NCI-H460 (cell line): ENCODE data around the gene MAML1. TPM values are rescaled to one million over a fixed set of nuclear protein-coding genes. Genes with fewer than 3 reads are reported as not detected.
A peak's percentile ranks its signal among the peaks of the same experiment; 100 is the strongest.
"Not testable (repeated sequence)": the region's sequence is repeated elsewhere in the genome, so short reads cannot be mapped to it uniquely, and the experiment has no call there.

Experiments
- DNase-seq: peaks from one replicate; pipeline ENCODE4 v3.0.0-alpha.2; 2016; ENCODE audit warnings: low read depth; ENCODE audit errors: extremely low read depth
- polyA plus RNA-seq: library from polyadenylated mRNA; depleted of rRNA; stranded (reverse); fragments of >200 nt; gene quantifications from 2 replicates; pipeline ENCODE4 v1.2.3, GENCODE V29; 2014; cell fraction: nucleus; rRNA removed
- total RNA-seq: library from RNA; depleted of rRNA; stranded (reverse); fragments of >200 nt; shearing (Covaris generic); gene quantifications from 2 replicates; pipeline ENCODE4 v1.2.3, GENCODE V29; 2014; rRNA removed

MAML1 gene, protein sequence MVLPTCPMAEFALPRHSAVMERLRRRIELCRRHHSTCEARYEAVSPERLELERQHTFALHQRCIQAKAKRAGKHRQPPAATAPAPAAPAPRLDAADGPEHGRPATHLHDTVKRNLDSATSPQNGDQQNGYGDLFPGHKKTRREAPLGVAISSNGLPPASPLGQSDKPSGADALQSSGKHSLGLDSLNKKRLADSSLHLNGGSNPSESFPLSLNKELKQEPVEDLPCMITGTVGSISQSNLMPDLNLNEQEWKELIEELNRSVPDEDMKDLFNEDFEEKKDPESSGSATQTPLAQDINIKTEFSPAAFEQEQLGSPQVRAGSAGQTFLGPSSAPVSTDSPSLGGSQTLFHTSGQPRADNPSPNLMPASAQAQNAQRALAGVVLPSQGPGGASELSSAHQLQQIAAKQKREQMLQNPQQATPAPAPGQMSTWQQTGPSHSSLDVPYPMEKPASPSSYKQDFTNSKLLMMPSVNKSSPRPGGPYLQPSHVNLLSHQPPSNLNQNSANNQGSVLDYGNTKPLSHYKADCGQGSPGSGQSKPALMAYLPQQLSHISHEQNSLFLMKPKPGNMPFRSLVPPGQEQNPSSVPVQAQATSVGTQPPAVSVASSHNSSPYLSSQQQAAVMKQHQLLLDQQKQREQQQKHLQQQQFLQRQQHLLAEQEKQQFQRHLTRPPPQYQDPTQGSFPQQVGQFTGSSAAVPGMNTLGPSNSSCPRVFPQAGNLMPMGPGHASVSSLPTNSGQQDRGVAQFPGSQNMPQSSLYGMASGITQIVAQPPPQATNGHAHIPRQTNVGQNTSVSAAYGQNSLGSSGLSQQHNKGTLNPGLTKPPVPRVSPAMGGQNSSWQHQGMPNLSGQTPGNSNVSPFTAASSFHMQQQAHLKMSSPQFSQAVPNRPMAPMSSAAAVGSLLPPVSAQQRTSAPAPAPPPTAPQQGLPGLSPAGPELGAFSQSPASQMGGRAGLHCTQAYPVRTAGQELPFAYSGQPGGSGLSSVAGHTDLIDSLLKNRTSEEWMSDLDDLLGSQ
- 13.0 and 13.1 TPM in 2 replicates for total RNA-seq
- 12.0 and 14.2 TPM in 2 replicates for polyA plus RNA-seq

DNA sequence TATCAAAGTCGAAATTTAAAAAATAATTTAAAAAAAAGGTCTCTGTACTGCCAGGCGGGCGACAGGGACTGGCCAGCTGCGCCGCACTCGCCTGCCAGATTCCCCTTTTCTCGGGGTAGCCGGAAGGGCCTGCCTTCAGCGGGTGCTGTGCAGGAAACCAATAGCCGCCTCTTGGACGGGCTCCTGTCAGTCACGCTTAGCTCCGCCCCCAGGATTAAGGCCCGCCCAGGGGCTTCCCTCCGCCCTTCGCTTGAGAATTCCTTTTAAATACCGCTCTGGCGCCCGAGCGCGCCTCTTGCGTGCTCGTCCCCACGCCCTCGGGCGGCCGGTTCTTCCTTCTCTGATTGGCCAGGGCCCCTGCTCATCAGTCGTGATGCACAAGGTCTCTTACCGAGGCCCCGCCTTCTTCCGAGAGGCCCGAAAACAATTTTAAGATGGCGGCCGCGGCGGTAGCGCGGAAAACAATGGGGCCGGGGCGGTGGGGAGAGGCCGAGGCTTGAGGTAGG lies at the start of gene MAML1:
TSS of gene MAML1 (plus strand) at position 411 of the 506 bp plus-strand sequence. CDS start 291 bp downstream, outside the sequence.
- DNase-seq: peak; percentile 100

DNA sequence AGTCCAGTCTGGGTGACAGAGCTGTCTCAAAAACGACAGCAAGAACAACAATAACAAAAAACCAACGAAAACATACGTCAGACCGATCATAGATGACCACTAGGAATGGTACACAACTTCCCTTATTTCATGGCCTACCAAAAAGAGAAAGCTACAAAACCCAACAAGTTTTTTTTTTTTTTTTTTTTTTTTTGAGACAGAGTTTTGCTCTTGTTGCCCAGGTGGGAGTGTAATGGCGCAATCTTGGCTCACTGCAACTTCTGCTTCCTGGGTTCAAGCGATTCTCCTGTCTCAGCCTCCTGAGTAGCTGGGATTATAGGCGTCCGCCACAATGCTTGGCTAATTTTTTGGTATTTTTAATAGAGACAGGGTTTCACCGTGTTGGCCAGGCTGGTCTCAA lies 43.4 kb upstream of the MAML1 start:
- DNase-seq: not testable (repeated sequence)

DNA sequence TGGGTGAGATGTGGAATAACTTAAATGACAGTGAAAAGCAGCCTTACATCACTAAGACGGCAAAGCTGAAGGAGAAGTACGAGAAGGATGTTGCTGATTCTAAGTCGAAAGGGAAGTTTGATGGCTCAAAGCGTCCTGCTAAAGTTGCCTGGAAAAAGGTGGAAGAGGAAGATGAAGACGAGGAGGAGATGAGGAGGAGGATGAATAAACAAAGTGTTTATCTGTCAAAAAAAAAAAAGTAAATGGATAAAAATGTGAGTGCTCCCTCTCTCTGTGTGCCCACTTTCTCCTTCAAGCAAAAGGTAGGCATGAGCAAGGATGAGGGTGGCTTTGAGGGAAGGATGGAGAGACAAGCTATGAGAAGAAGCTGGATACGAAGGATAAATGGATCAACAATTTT lies 38.1 kb upstream of the MAML1 start:
- DNase-seq: no peak

DNA sequence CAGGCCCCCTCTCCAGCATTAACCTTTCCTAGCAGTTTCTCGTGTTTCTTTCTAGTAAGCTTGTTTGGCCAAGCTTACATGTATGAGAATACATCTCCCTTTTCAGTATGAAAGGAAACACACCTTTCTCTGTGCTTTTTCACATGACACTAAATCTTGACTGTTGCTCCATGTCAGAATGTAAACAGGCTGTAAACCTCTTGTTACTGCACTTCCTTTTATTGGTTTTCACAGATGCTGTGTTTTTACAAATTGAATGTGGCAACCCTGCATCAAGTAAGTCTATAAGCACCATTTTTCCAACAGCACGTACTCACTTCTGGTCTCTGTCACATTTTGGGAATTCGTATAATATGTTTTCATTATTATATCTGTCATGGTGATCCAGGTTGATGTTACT lies 36.0 kb upstream of the MAML1 start:
- DNase-seq: no peak

DNA sequence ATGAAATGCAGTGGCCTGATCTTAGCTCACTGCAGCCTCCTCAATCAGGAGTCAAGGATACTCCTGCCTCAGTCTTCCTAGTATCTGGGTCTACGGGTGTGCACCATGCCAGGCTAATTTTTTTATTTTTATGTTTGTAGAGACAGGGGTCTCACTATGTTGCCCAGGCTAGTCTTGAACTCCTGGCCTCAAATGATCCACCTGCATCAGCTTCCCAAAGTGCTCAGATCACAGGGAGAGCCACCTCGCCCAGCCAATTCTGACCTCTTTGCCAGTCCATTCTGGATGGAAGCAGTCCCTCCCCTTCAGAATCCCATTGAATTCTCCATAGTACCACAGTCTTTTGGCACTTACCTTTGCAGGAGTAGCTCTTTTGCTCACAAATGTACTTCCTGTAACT lies 35.5 kb upstream of the MAML1 start:
- no peak for DNase-seq

DNA sequence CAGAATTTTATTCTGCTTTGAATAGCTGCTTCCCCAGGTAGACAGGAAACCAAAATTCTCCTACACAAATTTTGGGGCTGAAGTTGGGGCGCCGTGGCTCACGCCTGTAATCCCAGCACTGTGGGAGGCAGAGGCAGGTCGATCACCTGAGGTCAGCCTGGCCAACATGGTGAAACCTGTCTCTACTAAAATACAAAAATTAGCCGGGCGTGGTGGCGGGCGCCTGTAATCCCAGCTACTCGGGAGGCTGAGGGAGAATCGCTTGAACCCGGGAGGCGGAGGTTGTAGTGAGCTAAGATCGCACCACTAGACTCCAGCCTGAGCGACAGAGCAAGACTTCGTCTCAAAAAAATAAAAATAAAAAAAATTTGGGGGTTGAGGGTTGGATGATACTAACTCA lies 35.1 kb upstream of the MAML1 start:
- not testable (repeated sequence) for DNase-seq

DNA sequence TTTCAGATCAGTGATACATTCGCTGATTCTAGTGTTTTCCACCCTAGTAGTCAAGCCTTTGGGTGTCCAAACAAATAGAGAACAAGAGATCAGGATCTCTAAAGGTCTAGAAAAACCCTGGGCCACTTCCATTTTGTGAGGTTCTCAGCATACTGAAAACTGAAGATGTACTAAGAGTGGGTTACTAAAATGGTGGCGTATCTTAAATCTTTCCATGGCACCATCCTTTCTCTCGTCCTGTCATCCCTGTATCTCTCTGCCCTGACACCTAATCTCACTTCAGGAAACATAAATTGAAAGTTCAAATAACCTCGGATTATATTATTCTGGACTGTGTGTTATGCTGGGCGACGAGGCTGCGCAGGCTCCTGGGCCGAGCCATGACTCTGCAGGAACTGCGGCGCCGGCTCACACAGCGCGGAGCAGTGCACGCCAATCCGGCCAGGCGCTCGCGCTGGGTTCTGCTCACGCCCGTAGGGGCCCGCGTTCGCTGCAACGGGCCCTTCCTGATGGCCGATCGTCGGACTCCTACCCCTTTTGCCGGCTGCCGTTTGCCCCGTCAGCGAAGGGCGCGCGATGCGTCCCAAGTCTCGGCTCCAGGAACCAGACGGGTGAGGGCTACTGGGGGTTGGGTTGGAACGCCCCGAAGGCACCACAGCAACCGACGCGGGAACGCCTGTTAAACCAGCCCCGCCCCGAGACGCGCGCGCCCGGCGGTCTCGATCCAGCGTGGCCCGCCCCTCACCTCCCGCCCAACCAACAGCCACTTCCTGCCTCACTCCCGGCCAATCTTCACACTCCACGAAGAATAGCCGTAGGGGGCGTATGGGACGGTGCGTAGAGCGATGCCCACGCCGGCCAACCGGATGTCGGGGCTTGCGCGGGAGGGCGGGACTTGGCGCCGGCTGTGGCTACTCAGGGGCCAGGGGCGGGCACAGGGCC lies 34.4 kb upstream of the MAML1 start:
- peak; percentile 100 for DNase-seq

DNA sequence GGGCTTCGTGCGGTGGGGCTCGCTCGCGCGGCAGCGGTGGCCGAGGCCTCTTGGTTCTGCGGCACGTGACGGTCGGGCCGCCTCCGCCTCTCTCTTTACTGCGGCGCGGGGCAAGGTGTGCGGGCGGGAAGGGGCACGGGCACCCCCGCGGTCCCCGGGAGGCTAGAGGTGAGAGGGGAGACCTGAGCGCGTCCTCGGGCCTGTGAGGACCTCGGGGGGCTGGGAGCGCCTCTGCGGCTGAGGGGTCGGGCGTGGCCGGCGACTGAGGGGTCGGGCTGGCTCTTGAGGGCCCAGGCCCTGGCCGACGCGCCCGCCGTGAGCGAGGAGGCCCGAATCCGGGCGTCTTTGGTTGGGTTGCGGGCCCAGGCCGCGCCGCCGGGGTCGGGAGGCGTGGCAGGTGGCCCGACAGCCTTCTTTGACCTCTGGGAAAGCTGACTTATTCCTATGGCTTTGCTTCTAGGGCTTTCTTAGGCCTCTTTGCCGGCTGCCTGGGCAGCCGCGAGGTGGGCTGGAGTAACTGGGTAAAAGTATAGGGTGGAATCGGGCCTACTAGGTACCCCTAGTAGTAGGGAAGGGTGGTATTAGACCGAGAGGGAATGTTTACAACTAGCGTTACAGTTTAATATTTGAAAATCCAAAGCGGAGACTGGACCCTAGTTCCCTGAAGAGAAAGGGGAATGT lies 33.5 kb upstream of the MAML1 start, which contains the start of gene CANX:
TSS of gene CANX (plus strand) at position 33 of the 681 bp plus-strand sequence. CDS start 6,715 bp downstream, outside the sequence.
- DNase-seq: no peak

DNA sequence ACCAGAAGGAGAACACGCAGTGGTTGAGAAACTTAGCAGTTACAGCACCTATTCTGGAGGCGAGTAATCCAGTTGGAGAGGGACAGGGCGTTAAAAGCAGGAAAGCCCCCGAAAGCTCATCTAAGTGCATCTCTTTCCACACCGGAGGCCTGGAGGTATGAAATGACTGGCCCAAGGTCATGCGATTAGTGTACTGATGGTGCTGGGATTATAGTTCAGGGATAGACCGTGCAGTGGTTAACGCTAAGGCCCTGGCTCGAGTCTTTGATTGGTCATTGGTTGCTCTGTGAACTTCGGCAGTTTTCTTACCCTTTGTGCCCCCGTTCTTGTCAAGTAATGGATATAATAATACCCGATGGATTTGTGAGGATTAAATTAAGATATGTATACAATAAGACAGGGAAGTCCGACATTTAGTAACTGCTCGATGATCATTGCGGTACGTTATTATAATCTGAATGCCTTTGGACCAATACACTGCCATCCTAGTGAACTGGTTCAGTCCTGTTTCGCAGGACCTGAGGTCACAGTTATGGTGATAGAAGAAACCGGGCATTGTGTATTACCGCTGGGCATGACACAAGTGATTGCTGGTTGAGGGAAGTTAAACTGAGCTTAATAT lies 32.9 kb upstream of the MAML1 start:
- DNase-seq: no peak

DNA sequence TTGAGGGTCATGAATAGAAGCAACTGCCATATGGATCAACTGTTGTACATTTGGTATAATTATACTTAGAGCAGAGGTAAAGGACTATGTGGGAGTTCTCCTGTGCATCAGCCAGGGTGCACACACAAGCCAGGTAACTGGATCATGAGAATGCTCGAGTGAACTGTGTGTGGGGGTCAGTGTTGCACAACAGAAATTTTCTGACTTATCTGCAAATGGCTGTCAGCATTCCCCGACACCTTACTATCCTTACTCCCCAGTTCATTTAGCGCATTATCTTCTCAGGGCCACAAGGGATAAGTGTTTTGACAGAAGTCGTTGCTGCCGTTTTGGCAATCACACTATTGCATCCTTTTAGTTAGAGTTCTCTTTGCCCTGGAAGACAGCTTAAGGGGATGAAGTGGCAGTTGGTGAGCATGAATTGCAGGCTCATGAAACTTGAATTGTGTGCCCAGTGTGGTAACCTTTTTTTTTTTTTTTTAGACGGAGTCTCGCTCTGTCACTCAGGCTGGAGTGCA lies 32.2 kb upstream of the MAML1 start:
- DNase-seq: no peak

DNA sequence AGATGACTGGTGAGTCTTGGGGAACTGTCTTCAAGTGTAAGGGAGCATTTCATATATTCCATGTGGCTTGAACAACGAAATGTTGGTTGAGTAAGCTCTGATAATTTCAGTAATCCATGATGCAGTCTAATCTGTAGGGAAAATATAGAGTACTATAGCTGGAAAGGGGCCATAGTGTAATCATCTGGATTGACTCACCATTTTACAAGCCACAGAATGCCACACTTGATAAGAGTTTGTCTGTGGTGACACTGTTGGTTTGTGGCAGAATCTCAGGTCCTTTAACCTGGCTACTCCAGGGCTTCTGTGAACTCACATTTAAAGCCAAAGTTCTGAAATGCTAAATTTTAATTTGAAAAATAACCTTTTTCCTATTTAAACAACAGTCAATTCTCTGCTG lies 16.3 kb upstream of the MAML1 start:
- no peak for DNase-seq

DNA sequence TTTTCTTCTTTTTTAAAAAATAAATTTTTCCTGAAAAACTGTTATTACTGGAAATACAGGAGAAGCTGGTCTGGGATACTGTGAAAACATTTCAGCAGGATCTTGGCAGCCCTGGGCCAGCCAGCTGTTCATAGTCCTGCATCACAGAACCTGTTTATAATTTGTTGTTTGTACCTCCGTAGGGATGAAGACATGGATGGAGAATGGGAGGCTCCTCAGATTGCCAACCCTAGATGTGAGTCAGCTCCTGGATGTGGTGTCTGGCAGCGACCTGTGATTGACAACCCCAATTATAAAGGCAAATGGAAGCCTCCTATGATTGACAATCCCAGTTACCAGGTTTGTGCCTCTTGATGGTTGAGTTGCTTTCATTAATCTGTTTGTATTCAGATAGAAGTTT lies 12.4 kb upstream of the MAML1 start:
- no peak for DNase-seq

DNA sequence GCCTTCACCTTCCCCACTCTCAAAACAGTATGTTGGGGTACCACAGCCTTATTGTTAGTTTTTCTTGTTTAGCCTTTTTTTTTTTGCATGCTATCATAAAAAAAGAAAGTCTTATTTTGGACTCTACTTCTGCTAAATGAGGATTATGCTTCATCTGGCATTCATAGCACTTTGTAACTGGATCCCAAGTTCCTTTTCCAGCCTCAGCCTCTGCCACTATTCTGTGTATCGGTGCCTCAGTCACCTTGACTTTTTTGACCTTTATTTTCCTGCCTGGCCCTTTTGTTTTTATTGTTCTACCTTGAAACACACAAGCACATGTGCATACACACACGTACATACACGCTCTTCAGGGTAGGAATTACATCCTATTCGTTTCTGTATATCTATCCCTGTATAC lies 8.5 kb upstream of the MAML1 start:
- DNase-seq: no peak

DNA sequence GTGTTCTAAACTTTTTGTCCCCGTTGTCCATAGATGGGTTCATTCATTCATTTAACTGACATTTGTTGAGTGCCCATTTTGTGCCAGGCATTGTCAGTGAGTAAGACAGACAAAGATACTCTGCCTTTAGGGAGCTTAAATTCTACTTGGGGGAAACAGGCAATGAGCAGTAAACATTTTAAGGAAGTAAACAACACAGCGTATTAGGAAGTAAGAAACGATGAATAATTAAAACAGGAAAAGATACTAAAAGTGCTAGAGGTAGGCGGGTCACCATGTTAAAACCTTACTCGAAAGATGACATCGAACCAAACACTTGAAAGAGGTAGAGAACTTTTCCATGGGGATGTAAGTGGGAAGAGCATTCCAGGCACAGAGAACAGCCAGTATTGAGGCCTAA lies 5.5 kb upstream of the MAML1 start:
- no peak for DNase-seq

DNA sequence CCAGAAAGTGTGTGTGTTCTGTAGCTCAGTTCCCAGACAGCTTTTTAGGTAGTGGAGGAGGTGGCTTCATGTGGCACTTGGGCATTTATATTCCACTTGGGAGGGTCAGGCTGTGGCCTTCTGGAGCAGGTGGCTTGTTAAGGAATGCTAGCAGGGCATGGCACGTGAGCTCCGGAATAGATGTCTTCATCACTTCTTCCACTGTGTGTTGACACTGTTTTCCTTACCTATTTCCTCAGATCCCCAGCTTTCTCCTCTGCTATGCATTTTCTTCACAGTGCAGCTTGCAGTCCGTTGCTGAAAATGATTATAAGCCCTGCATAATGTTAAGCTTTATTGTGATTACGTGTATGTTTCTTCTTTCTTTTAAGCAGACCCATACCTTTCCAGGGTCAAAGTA lies 3.3 kb upstream of the MAML1 start:
- no peak for DNase-seq

DNA sequence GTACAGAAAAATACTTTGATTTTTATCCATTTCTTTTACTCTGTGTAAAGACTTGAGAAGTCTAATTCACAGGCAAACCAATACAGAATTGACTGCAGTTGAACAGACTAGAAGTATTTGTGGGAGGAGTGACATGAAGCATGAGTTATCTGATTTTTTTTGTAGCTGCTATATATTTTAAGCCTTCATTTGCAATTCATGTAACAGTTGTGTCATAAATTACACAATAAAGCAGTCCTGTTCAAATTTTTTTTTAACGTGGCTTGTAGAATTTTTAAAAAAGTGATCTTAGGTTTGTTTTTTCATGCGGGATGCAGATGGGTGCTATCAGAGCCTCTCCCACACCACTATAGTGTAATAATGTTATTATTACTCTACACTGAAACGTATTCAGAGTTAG lies 2.9 kb upstream of the MAML1 start:
- DNase-seq: no peak

DNA sequence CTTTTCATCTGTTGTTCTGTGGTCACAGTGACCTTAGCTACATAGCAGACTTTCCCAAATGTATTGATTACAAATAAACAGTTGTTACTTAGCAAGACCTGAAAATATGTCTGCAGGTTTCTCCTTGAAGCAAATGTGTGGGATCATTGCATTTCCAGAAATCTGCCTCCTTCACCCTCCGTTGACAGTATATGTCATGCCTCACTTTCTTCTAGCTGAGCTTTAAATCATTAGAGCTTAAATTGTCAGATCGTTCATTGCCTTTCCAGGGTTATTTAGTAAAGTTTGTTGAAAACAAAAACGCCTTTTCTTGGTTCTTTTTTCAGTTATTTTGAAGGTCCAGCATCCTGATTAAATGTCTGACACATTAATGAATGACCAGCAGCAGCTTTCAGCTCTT lies 2.3 kb upstream of the MAML1 start:
- no peak for DNase-seq

DNA sequence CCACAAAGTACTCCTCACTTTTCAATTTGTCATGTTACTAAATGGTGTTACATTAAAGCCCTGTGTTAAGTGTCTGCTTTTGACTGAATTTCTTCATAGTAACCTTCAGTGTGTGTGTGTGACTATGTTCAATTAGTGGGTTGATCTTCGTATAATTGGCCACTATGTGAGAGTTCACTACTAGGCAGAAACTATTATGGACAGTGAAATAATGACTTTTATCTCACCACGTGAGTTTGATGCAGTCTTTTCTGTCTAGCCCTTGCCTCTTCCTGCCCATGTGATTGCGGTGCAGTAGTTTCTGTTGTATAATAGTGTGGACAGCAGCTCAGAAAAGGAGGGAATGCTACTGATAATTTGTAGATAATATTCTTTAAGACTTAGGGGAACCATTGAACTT lies 1.8 kb upstream of the MAML1 start:
- no peak for DNase-seq
